ENCODE results near the gene TP53I13. TPM values are rescaled to one million over a fixed set of nuclear protein-coding genes. Genes with fewer than 3 reads are reported as not detected.

The TP53I13 gene
- total RNA-seq, 2 experiments from 2014 or later: 20.8 to 27.5 TPM

DNA sequence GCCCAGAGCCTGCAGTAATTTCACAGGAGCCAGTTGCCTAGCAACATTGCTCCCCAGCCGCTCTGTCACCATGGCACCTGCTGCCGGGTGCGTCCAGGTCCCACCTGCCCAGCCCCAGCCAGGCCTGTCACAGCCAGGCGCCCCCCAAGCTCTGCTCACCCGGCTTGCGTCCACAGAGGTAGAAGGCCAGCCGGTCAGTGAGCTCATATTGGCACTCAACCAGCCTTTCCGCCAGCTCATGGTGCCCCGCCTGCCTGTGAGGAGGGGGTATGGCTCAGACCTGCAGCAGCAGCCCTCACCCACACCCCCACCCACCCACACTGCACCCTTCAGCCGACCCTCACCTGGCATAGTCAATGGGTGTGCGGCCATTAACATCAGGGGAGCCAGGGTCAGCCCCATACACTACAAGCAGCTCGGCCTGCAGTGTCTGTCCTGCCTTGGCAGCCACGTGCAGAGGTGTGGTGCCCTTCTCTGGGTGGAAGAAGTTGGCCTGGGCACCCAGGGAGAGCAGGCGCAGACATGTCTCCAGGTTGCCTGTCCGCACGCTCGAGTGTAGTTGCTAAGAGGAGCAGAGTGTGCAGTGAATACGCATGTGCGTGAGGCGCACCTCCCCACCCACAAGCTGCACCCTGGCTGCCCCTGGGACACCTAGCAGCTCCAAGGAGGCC, 13.2 kb downstream of the TP53I13 start:
- H3K9me3 ChIP-seq (ENCODE audit: low read length): no peaks in the 10 kb centered on the region
- peaks cover 38% of the 10 kb centered on the region for H3K4me1 ChIP-seq (ENCODE audit: insufficient read depth, low read length, poor library complexity, severe bottlenecking)
- H3K27ac ChIP-seq (ENCODE audit: low read depth, low read length, poor library complexity, severe bottlenecking): no peak overlapping the region
- ChIA-PET CTCF (ENCODE audit: unreplicated experiment) (interaction anchor here (1.6 kb wide), 1 partner anchor 10 kb away, joined by 4 read pairs; no protein-coding TSS in a partner anchor), POLR2A (no interaction called here)
- H2AFZ ChIP-seq (ENCODE audit: low read length): no peak overlapping the region
- TF ChIP-seq EZH2phosphoT487 (IDR thresholded peaks at IDR 0.05; ENCODE audit: borderline replicate concordance, low read depth, low read length): no peak
- TF ChIP-seq, protein P1, sequence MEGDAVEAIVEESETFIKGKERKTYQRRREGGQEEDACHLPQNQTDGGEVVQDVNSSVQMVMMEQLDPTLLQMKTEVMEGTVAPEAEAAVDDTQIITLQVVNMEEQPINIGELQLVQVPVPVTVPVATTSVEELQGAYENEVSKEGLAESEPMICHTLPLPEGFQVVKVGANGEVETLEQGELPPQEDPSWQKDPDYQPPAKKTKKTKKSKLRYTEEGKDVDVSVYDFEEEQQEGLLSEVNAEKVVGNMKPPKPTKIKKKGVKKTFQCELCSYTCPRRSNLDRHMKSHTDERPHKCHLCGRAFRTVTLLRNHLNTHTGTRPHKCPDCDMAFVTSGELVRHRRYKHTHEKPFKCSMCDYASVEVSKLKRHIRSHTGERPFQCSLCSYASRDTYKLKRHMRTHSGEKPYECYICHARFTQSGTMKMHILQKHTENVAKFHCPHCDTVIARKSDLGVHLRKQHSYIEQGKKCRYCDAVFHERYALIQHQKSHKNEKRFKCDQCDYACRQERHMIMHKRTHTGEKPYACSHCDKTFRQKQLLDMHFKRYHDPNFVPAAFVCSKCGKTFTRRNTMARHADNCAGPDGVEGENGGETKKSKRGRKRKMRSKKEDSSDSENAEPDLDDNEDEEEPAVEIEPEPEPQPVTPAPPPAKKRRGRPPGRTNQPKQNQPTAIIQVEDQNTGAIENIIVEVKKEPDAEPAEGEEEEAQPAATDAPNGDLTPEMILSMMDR (conservative IDR thresholded peaks at IDR 0.05; ENCODE audit: low read length): no peak
- intact Hi-C loops (cut with micrococcal nuclease; ENCODE audit: unreplicated experiment): loop anchor here (5.0 kb wide), 1 partner anchor 36 kb away; no protein-coding TSS in a partner anchor
- DNase-seq (ENCODE audit: low spot score): no peak
- peaks cover 24% of the 10 kb centered on the region; the same call in 1 of the 2 replicates for H3K79me2 ChIP-seq (ENCODE audit: insufficient read depth, low read depth, low read length)
- no TSS peak for BruUV-seq (replicated peaks)
- no peak overlapping the region for H3K4me3 ChIP-seq (ENCODE audit: low read depth, low read length, poor library complexity, severe bottlenecking)
- no peaks in the 10 kb centered on the region for H4K20me1 ChIP-seq (ENCODE audit: insufficient read depth, low read length)
- peaks cover 53% of the 10 kb centered on the region for H3K36me3 ChIP-seq (ENCODE audit: insufficient read depth, low read length)
- H3K4me2 ChIP-seq (ENCODE audit: low read length): no peak overlapping the region
- H3K9me2 ChIP-seq (ENCODE audit: insufficient read depth, low read length): no peaks in the 10 kb centered on the region

GRCh38 chr17:29582254-29582765, 13.8 kb downstream of the TP53I13 start:
- H3K4me2 ChIP-seq (ENCODE audit: low read length): no peak overlapping the region
- no peak overlapping the region for H2AFZ ChIP-seq (ENCODE audit: low read length)
- peaks cover 30% of the 10 kb centered on the region for H3K79me2 ChIP-seq (ENCODE audit: insufficient read depth, low read depth, low read length)
- CTCF ChIA-PET (ENCODE audit: unreplicated experiment): no interaction called here
- POLR2A ChIA-PET: no interaction called here
- BruUV-seq (replicated peaks): no TSS peak
- H3K4me1 ChIP-seq (ENCODE audit: insufficient read depth, low read length, poor library complexity, severe bottlenecking): peaks cover 44% of the 10 kb centered on the region
- H4K20me1 ChIP-seq (ENCODE audit: insufficient read depth, low read length): no peaks in the 10 kb centered on the region
- intact Hi-C loops (cut with micrococcal nuclease; ENCODE audit: unreplicated experiment): loop anchor here (5.0 kb wide), 1 partner anchor 35 kb away; no protein-coding TSS in a partner anchor
- H3K9me2 ChIP-seq (ENCODE audit: insufficient read depth, low read length): no peaks in the 10 kb centered on the region
- H3K27ac ChIP-seq (ENCODE audit: low read depth, low read length, poor library complexity, severe bottlenecking): no peak overlapping the region
- TF ChIP-seq EZH2phosphoT487 (IDR thresholded peaks at IDR 0.05; ENCODE audit: borderline replicate concordance, low read depth, low read length): no peak
- TF ChIP-seq, protein P1 (conservative IDR thresholded peaks at IDR 0.05; ENCODE audit: low read length): no peak
- no peak for DNase-seq (ENCODE audit: low spot score)
- no peaks in the 10 kb centered on the region for H3K9me3 ChIP-seq (ENCODE audit: low read length)
- no peak overlapping the region for H3K4me3 ChIP-seq (ENCODE audit: low read depth, low read length, poor library complexity, severe bottlenecking)
- peaks cover 47% of the 10 kb centered on the region for H3K36me3 ChIP-seq (ENCODE audit: insufficient read depth, low read length)

DNA sequence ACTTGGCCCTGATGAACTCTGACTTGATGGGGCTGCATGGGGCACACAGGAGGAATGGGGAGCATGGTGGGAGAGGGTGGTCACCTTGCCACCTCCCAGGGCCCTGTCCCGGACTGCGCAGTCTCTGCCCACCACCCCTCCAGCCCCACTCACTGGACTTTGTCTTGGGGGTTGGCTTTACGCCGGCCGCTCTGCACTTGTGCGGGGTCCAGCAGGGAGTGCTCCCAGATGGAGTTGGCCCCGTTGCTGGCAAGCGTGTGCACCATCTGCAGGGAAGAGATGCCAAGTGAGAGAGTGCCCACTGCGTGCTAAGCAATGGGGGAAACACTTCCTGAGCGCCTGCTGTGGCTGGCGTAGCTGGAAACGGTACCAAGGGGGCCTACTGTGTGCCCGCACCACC, 14.3 kb downstream of the TP53I13 start:
- no peak overlapping the region for H2AFZ ChIP-seq (ENCODE audit: low read length)
- H3K36me3 ChIP-seq (ENCODE audit: insufficient read depth, low read length): peaks cover 44% of the 10 kb centered on the region
- H3K4me3 ChIP-seq (ENCODE audit: low read depth, low read length, poor library complexity, severe bottlenecking): no peak overlapping the region
- no TSS peak for BruUV-seq (replicated peaks)
- H4K20me1 ChIP-seq (ENCODE audit: insufficient read depth, low read length): no peaks in the 10 kb centered on the region
- CTCF ChIA-PET (ENCODE audit: unreplicated experiment): no interaction called here
- H3K4me1 ChIP-seq (ENCODE audit: insufficient read depth, low read length, poor library complexity, severe bottlenecking): peaks cover 49% of the 10 kb centered on the region
- H3K4me2 ChIP-seq (ENCODE audit: low read length): no peak overlapping the region
- H3K27ac ChIP-seq (ENCODE audit: low read depth, low read length, poor library complexity, severe bottlenecking): no peak overlapping the region
- H3K9me2 ChIP-seq (ENCODE audit: insufficient read depth, low read length): no peaks in the 10 kb centered on the region
- POLR2A ChIA-PET: no interaction called here
- no peaks in the 10 kb centered on the region for H3K9me3 ChIP-seq (ENCODE audit: low read length)
- TF ChIP-seq, protein P1 (conservative IDR thresholded peaks at IDR 0.05; ENCODE audit: low read length): no peak
- no peak for TF ChIP-seq EZH2phosphoT487 (IDR thresholded peaks at IDR 0.05; ENCODE audit: borderline replicate concordance, low read depth, low read length)
- intact Hi-C loops (cut with micrococcal nuclease; ENCODE audit: unreplicated experiment): loop anchor here (5.0 kb wide), 1 partner anchor 35 kb away; no protein-coding TSS in a partner anchor
- DNase-seq (ENCODE audit: low spot score): no peak
- H3K79me2 ChIP-seq (ENCODE audit: insufficient read depth, low read depth, low read length): peaks cover 35% of the 10 kb centered on the region
